GM19239 (cell line): ENCODE results near the gene KRT72.

Source experiments
- DNase-seq: peaks from one replicate; pipeline ENCODE4 v3.0.0; 2011; ENCODE audit warnings: low spot score; ENCODE audit not compliant: insufficient read length
- FAIRE-seq: peaks from 2 replicates; lab custom pipeline; 2011; peaks lifted over from hg19 to GRCh38; lab: Jason Lieb, UNC

KRT72 gene

DNA sequence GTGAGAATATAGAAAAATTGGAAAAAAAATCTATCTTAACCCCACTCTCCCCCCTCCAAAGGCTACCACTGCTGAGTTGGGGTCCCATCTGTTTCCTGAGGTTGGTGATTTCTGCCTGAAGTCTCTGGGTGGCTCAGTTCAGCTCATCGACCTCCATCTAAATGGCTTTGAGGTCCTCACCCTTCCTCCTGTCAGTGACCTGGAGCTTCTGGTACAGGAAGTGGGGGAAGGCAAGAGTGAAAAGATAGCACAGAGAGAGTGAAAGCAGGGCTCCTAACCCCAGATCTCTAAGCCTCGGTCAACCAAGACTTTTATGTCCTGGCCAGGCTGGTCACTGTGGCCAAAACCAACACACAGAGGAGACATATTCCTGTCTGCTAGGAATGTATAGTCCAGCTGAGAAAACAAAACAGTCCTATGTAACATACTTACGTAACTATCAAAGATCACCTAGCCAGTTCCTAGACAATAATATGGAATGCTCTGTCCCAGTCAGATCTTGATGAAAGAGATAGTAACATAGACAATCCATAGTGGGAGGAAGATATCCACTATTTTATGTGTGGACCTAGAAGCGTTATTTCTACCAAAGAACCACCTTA lies 29.4 kb upstream of the KRT72 start:
- DNase-seq (no peak), FAIRE-seq (no peak)

DNA sequence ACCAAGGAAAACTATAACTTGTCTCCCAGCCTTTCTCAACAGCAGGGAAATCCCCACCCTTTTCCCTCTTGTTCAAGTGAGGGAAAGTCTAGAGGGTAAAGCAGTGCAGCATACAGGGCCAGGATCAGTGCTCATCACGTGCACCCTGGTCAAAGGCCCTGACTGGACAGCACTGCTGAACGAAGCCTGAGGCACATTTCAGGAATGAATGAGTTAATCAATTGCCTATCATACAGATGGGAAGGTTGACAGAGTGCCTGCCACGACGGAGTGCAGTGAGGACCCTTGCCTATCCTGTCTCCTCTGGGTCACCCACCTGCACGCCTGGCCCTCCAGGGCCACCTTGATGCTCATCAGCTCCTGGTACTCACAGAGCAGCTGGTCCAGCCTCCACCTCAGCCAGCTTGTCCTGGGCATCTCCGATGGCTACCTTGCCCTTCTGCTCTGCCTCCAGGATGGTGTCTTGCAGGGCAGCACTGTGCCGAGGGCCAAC lies 28.8 kb upstream of the KRT72 start:
- no peak for DNase-seq
- FAIRE-seq: no peak

GRCh38 chr12:52629281-52630007 lies 28.2 kb upstream of the KRT72 start:
- DNase-seq (no peak), FAIRE-seq (no peak)

- no peak for FAIRE-seq
- DNase-seq: no peak
These were observed 27.6 kb upstream of the KRT72 start for GRCh38 chr12:52628841-52629240.

- FAIRE-seq (no peak), DNase-seq (no peak)
These were observed 26.8 kb upstream of the KRT72 start for GRCh38 chr12:52628111-52628507.

- FAIRE-seq (no peak), DNase-seq (no peak)
These were observed 26.3 kb upstream of the KRT72 start for GRCh38 chr12:52627395-52628110.

DNA sequence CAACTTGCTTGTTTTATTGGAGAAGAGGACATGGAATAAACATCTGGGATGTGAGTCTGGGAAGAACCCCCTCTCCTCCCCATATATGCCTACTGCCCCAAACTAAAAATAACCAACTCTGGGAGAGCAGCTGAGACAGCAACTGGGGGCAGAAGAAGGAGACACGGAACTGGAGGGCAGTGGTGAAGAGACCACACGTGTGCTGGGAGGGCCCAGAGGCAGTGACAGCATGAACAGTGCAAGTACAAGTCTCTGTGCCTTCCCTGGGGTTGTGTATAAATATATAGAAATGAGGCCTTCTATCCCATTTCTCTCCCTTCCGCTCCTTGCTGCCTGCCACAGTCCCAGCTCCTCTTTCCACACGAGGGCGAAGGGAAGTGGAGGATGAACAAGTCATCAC lies 21.1 kb upstream of the KRT72 start:
- DNase-seq (no peak), FAIRE-seq (no peak)

DNA sequence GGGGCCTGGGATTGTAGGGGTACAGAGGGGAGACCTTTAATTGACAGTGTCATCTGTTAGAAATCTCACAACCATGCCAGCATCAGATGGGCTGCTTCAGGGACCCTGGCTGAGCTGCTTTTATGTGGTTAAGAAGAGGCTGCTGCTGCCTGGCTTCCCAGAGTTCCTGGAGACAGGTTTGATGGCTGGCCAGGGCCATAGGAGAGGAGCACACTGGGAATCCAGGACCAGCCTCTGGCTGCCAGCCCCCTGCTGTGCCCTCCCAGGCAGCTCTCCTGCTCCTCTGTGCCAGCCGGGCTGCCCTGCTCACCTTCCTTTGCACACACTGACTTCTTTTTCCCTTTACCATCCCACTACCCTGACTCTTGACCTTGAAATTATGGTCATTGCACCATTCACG lies 17.6 kb upstream of the KRT72 start:
- DNase-seq: no peak
- no peak for FAIRE-seq

DNA sequence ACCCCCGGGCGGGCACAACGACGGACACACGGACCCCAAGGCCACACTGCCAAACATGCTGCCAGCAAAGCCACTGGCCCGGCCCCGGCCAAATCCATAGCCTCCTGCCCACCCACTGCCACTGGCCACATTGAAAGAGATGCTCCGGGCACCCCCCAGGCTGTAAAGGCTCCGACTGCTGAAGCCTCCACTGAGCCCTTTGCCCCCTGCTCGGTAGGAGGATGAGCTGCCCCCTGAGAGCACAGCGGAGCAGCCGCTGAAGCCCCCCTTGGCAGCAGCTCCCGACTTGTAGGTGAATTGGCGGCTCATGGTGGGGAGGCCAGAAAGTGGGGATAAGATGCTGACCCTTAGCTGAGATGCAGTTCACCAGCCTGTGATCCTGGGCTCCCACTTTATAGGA lies 17.0 kb upstream of the KRT72 start, which contains the start of gene KRT73:
Gene KRT73 (minus strand): TSS at position 344 of the 400 bp plus-strand sequence. CDS start 35 bp downstream, at position 309.
- DNase-seq (no peak), FAIRE-seq (no peak)

DNA sequence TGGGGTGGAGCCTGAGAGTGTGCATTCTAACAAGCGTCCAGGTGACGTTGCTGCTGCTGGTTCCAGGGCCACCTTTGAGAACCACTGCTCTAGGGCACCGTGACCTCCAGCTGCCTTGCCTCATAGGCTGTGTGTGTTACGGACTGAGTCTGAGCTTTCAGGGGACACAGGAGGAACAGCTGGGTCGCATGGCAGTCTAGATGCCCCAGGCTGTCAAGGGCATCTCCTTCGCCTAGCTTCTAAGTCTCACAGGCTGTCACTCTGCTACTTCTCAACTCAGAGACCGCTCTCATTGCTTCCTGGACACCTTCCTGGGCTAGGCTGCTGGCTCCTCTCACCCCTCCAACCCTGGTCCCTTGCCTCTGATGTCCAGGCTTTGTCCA lies 16.1 kb upstream of the KRT72 start:
- no peak for FAIRE-seq
- no peak for DNase-seq

DNA sequence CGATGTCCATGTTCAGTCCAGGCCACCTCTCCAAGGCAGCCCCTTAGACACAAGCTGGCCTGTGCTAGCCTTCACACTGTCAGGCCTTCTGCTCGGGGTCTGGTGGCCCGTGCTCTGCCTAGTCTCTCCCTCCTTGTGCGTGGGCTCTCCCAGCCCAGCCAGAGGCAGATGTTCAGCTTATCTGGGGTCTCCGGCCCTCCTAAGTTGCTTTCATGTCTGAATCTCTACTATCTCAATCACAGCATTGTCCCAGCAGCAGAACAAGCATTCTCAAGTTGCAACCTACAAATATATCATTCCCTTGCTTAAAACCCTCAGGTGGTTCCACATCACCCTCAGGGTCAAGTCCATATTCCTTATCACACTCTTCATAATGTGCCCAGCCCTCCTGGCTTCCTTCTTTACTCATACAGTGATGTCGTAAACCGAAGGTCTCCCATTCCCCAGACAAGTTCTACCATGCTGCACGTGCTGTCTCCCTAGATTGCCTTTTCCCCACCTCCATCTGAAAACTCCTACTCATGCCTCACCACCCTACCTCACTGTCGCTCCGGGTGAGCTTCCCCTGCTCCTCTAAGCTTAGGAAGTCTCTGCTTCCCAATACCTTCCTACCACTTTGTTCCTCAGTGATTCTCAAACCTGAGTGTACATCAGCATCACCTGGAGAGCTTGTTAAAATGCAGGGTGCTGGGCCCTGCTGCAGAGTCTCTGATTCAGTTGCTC lies 15.6 kb upstream of the KRT72 start:
- no peak for DNase-seq
- FAIRE-seq: no peak

DNA sequence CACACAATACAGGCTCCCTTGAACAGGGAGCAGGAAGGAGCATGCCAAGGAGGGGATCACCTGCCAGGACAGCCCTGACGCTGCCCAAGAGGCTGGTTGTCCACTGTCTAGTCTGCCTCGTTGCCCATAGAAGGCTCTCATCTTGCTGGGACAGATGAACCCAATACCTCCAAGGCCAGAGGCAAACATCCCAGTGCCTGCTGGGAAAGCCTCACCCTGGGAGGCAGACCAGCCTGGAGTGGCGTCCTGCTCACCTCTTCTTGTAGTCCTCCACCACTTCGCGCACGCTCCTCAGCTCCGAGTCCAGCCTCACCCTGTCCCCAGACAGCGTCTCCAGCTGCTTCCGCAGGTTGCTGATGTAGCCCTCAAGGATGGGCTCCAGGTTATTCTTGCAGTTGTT lies 14.6 kb upstream of the KRT72 start:
- no peak for FAIRE-seq
- no peak for DNase-seq

DNA sequence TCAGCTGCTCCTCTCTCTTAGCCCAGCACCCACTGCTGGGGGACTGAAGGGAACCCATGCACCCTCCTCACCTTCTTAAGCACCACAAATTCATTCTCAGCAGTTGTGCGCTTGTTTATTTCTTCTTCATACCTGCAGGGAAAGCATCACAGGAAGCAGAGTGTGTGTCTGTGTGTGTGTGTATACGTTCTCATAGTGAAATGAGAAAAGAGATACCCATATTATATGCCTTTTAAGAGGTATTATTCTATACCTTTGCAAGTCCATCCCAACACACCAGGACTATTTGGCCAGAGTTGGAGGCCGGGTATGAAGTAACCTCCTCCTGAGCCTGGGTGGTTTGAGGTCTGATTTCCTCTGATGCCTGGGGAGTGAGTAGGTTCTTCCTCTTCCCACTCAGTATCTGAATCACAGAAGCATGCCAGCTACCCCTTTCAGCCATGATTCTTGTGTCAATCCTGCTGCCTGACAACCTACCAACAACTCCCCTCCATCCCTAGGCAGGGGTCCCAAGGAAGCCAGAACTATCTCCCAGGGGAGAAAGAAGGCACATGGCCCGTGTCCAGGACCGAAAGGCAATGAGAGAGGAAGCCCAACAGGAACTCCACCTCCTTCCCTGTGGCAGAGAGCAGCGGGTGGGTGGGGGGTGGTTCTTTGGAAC lies 14.1 kb upstream of the KRT72 start:
- FAIRE-seq (no peak), DNase-seq (no peak)

GRCh38 chr12:52614381-52615207 lies 13.3 kb upstream of the KRT72 start:
- DNase-seq: no peak
- no peak for FAIRE-seq

GRCh38 chr12:52613384-52614030 lies 12.2 kb upstream of the KRT72 start:
- DNase-seq (no peak), FAIRE-seq (no peak)

DNA sequence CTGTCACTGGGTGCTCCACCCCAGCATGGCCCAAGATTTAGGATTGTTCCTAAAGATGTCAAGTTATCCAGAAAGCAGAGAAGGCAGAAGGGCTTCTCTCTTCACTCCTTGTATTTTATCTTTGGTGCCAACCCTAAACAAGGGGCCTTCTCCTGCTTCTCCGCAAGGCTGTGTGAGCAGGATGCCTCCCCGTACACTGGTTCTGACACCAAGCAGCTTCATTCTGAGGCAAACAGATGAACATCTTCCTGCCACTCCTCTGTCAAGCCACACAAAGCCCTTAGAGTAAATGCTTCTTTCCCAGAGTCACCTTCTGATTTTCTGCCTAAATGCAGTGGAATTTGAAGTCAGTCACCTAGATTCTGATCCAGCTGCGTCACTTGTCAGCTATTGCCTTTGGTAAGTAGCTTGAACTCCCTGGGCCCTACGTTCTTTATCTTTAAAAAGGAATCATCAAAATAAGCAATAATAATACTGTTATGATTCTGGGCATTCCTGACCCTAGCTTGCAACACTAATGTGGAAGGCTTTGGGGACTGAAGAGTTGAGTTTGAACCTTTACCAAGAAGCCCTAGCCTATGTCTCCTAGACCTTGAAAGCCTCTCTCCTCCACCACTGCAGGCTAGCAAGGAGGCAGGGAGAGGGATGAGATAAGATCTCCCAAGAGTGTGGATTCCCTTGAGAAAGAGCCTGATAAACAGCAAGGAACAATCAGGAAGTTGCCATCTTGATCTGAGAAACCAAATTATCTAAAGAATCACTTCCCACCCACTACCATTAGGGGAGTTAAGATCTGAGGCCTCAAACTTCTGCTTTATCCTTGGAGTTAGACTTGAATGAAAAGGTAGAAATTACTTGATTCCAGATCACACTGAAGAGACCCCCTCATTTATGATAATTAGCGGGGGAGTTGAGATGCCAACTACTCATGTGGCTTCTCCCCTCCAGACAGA lies 11.4 kb upstream of the KRT72 start:
- FAIRE-seq (no peak), DNase-seq (no peak)

GRCh38 chr12:52611080-52611468 lies 9.8 kb upstream of the KRT72 start:
- FAIRE-seq: no peak
- DNase-seq: no peak
